ENCODE results near the gene TEAD4. TPM values are rescaled to one million over a fixed set of nuclear protein-coding genes. Genes with fewer than 3 reads are reported as not detected.

TEAD4 gene
- total RNA-seq, 1 experiment from 2014 or later, result 30.8 TPM

DNA sequence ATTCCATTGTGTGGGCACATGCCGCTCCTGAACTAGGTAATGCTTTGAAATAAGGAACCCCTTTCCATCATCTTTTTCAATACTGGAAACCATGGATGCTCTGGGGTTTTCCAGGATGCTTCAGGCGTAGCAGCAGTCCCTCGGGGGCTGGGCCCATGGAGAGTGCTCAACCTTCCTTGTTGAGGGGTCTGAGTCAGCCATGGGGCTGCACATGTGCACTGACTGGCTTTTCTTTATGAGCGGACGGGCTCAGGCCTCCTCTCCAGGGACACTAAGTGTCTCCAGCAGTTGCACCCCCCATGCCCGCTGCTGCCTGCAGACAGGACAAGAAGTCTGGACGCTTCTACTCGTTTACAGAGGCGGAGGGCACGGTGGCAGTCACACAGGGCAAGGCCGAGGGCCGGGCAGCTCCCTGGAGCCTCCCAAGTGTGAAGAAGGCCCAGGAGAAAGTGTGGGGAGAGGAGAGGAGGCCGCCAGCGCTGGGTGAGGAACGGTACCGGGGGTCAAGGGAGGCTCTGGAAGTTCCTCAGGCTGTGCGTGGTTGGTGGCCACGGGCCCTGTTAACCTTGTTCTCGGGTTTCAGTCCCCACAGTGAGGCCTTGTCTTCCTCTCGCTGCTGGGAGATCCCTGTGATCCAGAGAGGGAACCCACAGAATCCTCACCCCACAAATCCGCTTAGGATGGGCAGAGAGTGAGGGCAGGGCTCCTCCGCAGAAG, 51.2 kb downstream of the TEAD4 start:
- DNase-seq, result no peak
- Histone ChIP-seq H3K4me3 (no peak overlapping the region), H3K36me3 (peaks cover 8% of the 10 kb centered on the region), H3K9me3 (no peaks in the 10 kb centered on the region), H3K27me3 (no peaks in the 10 kb centered on the region)

DNA sequence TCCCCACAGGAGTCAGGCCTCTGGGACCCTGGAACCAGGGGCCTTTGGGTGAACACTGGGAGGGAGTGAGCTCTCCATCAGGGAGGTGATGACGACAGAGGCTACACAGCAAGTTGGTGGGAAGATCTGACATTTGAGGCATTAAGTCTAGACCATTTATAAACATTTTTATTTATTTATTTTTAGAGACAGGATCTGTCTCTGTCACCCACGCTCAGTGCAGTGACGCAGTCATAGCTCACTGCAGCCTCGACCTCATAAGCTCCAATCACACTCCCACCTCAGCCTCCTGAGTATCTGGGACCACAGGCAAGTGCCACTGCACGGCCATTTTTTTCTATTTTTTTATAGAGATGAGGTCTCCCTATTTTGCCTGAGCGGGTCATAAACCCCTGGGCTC, 53.6 kb downstream of the TEAD4 start:
- Histone ChIP-seq H3K36me3 (peaks cover 3% of the 10 kb centered on the region; the same call in 1 of the 2 replicates), H3K27me3 (no peaks in the 10 kb centered on the region), H3K9me3 (no peaks in the 10 kb centered on the region), H3K4me3 (no peak overlapping the region)
- DNase-seq, result no peak

DNA sequence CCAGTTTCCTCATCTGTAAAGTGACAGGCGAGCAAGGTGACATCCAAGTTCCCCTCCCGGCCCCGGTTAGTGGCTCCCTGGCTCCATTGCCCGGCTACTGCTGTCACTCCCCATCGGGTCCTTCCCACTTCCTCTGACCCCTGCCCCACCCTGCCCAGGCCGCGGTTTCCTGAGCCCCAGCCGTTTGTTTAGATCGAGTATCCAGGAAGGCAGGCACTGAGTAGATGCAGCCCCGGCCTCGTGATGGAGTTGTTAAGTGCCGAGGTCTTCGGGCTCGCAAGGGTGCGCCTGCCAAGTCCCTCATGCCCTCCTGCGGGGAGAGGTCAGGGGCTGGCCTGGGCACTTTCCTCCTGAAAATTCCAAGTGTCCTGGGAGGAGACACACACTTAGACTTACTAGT, 55.4 kb downstream of the TEAD4 start:
- Histone ChIP-seq H3K36me3 (peaks cover 6% of the 10 kb centered on the region; the same call in 1 of the 2 replicates), H3K27me3 (no peaks in the 10 kb centered on the region), H3K9me3 (no peaks in the 10 kb centered on the region), H3K4me3 (no peak overlapping the region)
- no peak for DNase-seq

DNA sequence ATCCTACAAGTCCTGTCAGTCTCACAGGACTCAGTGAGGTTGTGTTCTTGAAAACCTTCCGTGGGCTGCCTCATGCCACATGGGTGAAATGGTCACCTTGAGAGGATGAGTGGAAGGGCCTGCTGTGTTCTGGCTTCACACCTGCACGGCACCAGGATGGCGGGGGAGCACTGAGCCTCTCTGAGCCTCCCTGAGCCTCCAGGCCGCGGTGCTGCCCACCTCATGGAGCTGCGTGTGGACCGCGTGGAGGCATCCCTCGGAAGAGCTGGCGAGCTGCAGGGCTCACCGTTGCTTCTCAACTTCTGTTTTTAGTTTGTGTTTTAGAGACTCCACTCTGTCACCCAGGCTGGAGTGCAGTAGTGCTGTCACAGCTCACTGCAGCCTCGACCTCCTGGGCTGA, 56.2 kb downstream of the TEAD4 start:
- no peak overlapping the region for H3K4me3 ChIP-seq
- H3K27me3 ChIP-seq, result no peaks in the 10 kb centered on the region

DNA sequence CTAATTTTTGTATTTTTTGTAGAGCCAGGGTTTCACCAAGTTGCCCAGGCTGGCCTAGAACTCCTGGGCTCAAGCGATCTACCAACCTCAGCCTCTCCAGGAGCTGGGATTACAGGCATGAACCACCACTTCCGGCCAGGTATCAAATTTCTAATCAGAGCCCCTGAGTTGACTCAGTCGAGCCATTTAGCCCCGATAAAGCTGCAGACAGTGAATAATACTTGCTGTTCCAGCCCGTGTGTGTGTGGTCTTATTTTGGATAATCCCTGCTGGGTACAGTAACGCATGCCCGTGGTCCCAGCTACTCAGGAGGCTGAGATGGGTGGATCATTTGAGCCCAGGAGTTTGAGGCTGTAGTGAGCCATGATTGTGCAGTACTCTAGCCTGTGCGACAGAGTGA, 57.0 kb downstream of the TEAD4 start:
- peaks cover 6% of the 10 kb centered on the region; the same call in 1 of the 2 replicates for H3K36me3 ChIP-seq

More for the DNA sequence above, 56.2 kb downstream of the TEAD4 start:
- no peak for DNase-seq
- peaks cover 6% of the 10 kb centered on the region; the same call in 1 of the 2 replicates for H3K36me3 ChIP-seq
- H3K9me3 ChIP-seq, result no peaks in the 10 kb centered on the region

DNA sequence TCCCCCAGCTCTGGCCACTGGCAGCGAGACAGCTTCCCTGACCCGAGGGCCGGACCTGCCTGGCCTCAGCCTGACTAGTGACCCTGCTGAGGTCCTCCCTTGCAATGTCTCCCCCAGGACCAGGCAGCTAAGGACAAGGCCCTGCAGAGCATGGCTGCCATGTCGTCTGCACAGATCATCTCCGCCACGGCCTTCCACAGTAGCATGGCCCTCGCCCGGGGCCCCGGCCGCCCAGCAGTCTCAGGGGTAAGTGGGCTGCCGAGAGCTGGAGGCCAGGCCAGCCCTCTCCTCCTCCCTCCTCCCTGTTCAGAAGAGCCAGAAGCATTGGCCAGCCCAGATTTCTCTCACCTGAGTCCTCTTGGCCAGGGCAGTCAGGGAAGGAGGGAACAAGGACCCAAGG, 58.1 kb downstream of the TEAD4 start:
- Histone ChIP-seq H3K4me3 (no peak overlapping the region), H3K9me3 (no peaks in the 10 kb centered on the region), H3K27me3 (no peaks in the 10 kb centered on the region), H3K36me3 (peaks cover 10% of the 10 kb centered on the region)
- no peak for DNase-seq

More for the DNA sequence above, 57.0 kb downstream of the TEAD4 start:
- Histone ChIP-seq H3K4me3 (no peak overlapping the region), H3K9me3 (no peaks in the 10 kb centered on the region), H3K27me3 (no peaks in the 10 kb centered on the region)
- no peak for DNase-seq

DNA sequence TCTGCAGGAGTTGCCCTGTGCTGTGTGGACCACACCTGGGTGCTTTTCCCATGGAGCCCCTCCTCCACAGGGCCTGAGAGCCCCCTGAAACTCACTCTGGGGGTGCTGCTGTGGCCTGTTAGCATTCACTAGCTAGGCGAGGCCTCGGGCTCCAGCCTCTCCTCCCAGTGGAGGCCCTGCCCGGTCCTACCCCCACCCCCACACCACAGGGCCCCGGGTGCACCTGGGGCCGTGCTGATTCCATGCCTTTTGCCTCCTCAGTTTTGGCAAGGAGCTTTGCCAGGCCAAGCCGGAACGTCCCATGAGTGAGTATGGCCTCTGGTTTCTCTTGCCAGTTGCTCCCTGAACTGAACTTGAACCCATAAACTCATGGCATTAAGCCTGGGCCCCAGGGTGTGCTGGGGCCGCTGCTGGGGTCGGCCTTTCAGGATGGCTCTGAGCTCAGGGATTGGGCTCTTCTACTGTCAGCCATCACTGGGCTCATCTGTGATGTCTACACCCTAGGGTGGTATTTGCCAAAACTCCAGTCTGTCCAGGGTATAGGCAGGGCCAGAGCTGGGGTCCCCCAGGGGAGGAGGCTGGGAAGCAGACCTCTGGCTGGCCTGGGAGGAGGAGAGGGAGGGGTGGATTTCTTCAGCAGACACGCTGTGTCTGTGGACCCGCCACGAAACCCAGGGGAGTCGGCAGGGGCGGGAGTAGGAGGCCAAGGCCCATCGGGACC, 59.2 kb downstream of the TEAD4 start:
- H3K4me3 ChIP-seq, result no peak overlapping the region
- no peaks in the 10 kb centered on the region for H3K9me3 ChIP-seq
- H3K36me3 ChIP-seq, result peaks cover 10% of the 10 kb centered on the region
- DNase-seq, result no peak
- H3K27me3 ChIP-seq, result no peaks in the 10 kb centered on the region

DNA sequence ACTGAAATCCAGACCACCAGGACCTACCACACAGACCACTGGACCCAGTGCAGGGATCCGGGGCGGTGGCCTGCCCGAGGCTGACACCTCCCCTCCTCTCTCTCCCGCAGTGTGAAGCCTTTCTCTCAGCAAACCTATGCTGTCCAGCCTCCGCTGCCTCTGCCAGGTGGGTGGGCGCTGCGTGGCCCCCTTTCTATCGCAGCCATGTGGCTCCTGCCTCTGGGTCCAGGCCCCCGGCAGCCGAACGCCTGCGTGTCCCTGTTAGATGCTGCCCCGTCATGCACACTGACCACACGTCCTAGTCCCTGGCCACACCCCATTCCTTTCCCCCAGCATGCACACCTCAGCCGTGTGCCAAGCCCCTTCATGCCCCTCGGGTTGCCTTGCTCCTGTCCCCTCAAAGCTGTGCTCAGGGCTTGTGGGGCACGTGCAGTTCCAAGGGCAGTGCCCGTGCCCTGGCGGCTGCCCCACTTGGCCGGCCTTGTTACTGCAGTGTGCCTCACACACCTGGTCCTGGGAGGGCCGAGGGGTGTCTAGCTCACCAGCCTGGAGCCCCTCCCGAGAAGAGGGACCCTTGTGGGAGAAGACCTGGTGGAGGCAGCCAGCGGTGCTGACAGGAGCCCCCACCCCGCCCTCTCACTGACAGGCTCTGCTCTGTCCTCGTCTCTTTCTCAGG, 59.9 kb downstream of the TEAD4 start:
- no peak overlapping the region for H3K4me3 ChIP-seq
- DNase-seq, result no peak
- H3K36me3 ChIP-seq, result peaks cover 10% of the 10 kb centered on the region
- no peaks in the 10 kb centered on the region for H3K27me3 ChIP-seq
- no peaks in the 10 kb centered on the region for H3K9me3 ChIP-seq

DNA sequence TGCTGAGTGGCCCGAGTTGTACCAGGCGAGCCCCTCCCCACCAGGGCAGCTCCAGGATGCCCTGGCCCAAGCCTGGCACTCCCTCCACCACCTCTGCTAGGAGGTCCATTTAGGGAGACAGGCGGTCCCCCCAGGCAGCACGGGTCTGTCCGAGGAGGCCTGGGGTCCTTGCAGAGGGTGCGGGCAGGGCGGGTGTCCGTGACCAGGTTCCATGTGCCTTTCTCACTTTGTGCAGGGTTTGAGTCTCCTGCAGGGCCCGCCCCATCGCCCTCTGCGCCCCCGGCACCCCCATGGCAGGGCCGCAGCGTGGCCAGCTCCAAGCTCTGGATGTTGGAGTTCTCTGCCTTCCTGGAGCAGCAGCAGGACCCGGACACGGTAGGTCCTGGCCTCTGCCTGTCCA, 61.2 kb downstream of the TEAD4 start:
- Histone ChIP-seq H3K27me3 (no peaks in the 10 kb centered on the region), H3K36me3 (peaks cover 12% of the 10 kb centered on the region), H3K4me3 (no peak overlapping the region), H3K9me3 (no peaks in the 10 kb centered on the region)
- no peak for DNase-seq

DNA sequence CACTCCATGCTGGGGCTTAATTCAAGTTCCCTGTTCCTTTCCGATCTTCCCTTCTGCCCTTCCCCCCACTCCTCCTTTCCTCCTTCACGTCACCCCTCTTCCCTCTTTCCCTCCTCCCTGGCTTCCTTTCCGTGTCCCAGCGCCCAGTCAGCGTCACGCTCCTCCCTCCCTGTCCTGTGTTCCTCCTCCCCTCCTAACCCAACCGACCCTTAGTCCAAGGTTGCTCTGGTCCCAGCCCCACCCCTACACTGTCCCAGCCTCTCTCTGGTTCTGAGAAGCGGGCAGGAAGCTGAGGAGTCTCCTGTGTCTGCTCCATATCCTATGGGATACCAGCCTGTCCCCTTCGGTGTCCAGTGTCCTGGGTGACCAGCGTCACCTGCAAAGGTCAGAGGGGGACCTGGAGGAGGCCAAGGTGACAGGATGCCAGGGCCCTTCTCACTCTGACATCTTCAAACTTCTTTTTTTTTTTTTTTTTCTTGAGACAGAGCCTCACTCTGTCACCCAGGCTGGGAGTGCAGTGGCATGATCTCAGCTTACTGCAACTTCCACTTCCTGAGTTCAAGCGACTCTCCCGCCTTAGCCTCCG, 61.7 kb downstream of the TEAD4 start:
- no peaks in the 10 kb centered on the region for H3K9me3 ChIP-seq
- no peak for DNase-seq
- no peak overlapping the region for H3K4me3 ChIP-seq
- no peaks in the 10 kb centered on the region for H3K27me3 ChIP-seq
- peaks cover 10% of the 10 kb centered on the region for H3K36me3 ChIP-seq

DNA sequence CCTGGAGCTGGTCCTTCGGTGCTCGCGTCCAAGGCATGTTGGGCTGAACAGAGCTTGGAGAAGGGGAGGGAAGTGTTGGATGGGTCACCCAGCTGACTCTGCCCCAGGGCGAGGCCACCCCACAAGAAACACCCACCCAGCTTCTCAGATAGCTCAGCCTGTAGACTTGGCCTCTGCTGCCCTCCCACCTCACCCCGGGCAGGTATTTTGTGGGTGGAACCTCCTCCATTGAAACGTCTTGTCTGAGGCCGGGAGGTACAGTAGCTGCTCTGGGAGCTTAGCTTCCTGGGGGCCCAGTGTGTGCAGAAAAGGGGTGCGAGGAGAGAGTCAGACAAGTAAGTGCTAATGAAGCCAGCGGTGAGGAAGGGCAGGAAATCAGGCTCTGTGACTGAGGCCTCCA, 63.2 kb downstream of the TEAD4 start:
- Histone ChIP-seq H3K4me3 (no peak overlapping the region), H3K36me3 (peaks cover 18% of the 10 kb centered on the region), H3K9me3 (no peaks in the 10 kb centered on the region), H3K27me3 (no peaks in the 10 kb centered on the region)
- no peak for DNase-seq

DNA sequence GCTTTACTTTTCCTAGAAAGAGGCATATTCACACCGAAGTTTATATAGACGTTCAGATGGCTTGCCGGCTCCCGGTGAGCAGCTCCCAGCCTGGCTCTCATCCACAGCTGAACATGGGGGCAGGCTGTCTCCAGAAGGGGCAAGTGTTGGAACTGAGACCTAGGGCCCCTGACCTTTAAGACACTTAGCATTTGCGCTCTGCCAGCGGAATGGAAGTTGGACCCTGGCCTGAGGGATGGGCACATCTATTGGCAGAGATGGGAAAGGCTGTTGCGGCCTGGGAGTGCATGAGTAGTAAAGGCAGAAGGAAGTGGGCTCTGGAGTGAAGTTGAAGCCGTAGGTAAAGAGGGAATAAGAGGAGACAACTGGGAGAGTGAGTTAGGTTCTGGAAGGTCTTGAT, 63.8 kb downstream of the TEAD4 start:
- Histone ChIP-seq H3K9me3 (no peaks in the 10 kb centered on the region), H3K4me3 (no peak overlapping the region), H3K27me3 (no peaks in the 10 kb centered on the region), H3K36me3 (peaks cover 18% of the 10 kb centered on the region)
- DNase-seq, result no peak

DNA sequence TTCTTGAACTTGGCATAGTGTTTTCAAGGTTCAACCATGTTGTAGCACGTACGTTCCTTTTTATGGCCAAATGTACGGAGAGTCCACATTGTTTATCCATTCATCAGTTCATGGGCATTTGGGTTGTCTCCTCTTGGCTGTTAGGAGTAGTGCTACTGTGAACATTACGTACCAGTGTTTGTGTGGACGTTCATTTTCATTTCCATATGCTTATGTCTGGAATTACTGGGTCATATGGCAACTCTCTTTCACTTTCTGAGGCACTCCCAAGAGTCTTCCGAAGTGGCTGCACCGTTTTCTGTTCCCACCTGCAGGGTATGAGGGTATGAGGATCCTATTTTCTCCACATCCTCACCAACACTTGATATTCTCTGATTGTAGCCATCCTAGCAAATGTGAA, 68.9 kb downstream of the TEAD4 start:
- H3K9me3 ChIP-seq, result no peaks in the 10 kb centered on the region
- no peaks in the 10 kb centered on the region for H3K27me3 ChIP-seq
- DNase-seq, result no peak
- no peak overlapping the region for H3K4me3 ChIP-seq
- peaks cover 28% of the 10 kb centered on the region for H3K36me3 ChIP-seq

DNA sequence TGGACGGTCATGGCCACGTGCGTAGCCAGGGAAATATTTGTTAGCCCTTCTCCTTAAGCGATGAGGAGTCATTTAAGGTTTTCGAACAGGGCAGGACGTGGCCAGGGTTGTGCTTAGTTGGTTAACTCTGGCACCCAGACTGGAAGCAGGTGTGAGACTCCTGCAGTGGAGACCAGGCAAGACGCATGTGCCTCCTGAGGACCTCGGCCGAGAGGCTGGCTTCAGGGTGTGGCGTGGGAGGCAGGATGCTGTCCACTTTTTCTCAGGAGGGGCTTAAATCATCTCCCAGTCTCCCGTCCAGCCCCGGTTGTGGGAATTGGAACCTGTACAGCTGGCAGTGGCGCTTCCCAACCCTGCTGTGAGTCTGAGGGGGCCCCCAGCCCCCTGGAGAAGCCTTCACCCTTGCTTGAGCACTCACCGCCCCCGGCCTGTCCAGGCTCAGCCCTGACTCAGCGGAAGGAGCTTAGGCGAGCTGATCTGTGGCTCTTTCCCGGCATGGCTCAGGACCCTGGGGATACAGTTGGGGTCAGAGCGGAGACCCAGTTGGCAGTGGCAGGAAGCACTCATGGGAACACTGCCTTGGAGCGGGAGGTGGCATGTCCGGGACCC, 71.7 kb downstream of the TEAD4 start:
- H3K9me3 ChIP-seq, result no peaks in the 10 kb centered on the region
- H3K27me3 ChIP-seq, result no peaks in the 10 kb centered on the region
- peaks cover 26% of the 10 kb centered on the region for H3K36me3 ChIP-seq
- no peak for DNase-seq
- H3K4me3 ChIP-seq, result no peak overlapping the region

DNA sequence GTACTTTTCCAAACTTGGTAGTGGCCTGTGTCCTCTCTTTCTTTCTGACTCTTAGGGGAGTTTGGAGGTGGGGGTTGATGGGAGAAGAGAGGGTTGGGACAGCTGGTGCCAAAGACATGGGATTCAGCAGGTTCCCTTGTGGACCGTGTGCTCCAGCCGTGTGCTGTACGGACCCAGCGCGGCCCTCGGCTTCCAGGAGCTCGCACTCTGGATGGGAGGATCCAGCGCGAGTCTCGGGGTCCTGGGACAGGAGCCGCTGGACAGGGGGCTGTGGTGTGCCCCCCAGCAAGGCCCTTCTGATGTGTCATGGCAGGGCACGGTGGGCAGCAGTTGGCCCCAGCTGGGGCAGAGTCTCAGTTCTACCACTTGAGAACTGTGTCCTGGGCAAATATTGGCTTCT, 73.0 kb downstream of the TEAD4 start:
- Histone ChIP-seq H3K9me3 (no peaks in the 10 kb centered on the region), H3K27me3 (no peaks in the 10 kb centered on the region), H3K36me3 (peaks cover 20% of the 10 kb centered on the region), H3K4me3 (no peak overlapping the region)
- DNase-seq, result no peak

DNA sequence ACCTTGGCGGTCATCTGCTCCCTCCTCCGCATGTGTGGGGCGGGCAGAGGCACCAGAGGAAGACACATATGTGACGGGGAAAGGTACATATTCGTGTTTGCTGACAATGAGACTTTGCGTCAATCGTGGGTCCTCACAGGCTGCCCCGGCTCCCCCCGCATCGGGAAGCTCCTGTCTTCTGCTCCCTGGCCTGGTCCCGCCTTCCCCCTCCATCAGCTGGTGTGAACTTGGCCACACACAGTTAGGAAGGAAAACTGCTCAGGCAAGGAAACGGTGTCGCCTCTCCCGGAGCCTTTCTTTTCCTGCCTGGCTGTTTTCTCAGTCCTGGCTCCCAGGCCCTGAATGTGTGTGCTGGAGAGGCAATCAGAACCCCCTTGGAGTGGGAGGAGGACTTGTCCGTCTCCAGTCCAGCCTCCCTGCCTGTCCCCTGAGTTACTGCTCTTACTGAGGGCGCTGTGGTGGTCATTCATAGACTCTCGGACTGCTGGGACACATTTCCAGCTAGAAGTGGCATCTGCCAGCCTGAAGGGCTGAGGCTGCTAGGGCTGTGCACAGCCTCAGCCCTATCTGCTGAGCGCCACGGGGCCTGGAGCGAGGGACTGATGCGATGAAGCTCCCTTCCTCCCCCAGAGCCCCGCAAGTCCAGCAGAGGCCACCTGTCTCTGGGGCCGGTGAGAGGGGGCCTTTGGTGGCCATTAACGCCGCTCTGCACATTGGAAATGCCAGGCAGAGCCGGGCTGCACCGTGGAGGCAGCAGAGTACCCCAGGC, 73.8 kb downstream of the TEAD4 start:
- H3K27me3 ChIP-seq, result no peaks in the 10 kb centered on the region
- peaks cover 21% of the 10 kb centered on the region for H3K36me3 ChIP-seq
- DNase-seq, result no peak
- H3K4me3 ChIP-seq, result no peak overlapping the region
- no peaks in the 10 kb centered on the region for H3K9me3 ChIP-seq
